IMR-90 (cell line): Measurements from ENCODE around the gene ABCC10. TPM values are rescaled to one million over a fixed set of nuclear protein-coding genes. Genes with fewer than 3 reads are reported as not detected.
A peak's percentile ranks its signal among the peaks of the same experiment; 100 is the strongest.

Experiments used
- ATAC-seq: fragments of 200-7000 bp; cut with Tn5 transposase; 2 replicates; pipeline ENCODE4 v1.9.1; 2020; ENCODE audit warnings: low read depth, mild to moderate bottlenecking, moderate library complexity
- BruUV-seq: library from RNA; stranded (reverse); fragments of 400-500 nt; replicated peaks from 2 replicates; lab custom pipeline; 2021; lab: Mats Ljungman, UMichigan
- CTCF ChIA-PET: fragments of 300-600 bp; formaldehyde crosslinking; extraction: SDS; loops from one replicate; lab custom pipeline; 2021; ENCODE audit warnings: antibody characterized with exemption; lab: Yijun Ruan, JAX
- POLR2A ChIA-PET: fragments of 300-600 bp; sonication (Branson Sonifier 250); formaldehyde crosslinking; loops from one replicate; lab custom pipeline; 2022; ENCODE audit warnings: antibody characterized with exemption; ENCODE audit not compliant: unreplicated experiment; lab: Charles Lee
- DNase-seq: peaks from one replicate; pipeline ENCODE4 v3.0.0; 2013
- H2AFZ ChIP-seq: replicated peaks from 2 replicates; pipeline ENCODE3; 2013; ENCODE audit warnings: low read length, mild to moderate bottlenecking; ENCODE audit not compliant: poor library complexity
- H2AK5ac ChIP-seq: 2 replicates; pipeline ENCODE4 v1.6.1; 2013; ENCODE audit warnings: low read depth, low read length, inconsistent platforms
- H2AK9ac ChIP-seq: replicated peaks from 2 replicates; pipeline ENCODE3; 2013; ENCODE audit warnings: mild to moderate bottlenecking, low read depth, low read length, moderate library complexity; ENCODE audit not compliant: poor library complexity
- H2BK120ac ChIP-seq: 2 replicates; pipeline ENCODE4 v1.6.1; 2013; ENCODE audit warnings: low read depth, low read length, inconsistent platforms
- H2BK15ac ChIP-seq: 3 replicates; pipeline ENCODE4 v1.6.1; 2013; ENCODE audit warnings: low read depth, low read length, inconsistent platforms
- H2BK20ac ChIP-seq: 2 replicates; pipeline ENCODE4 v1.6.1; 2013; ENCODE audit warnings: low read depth, mild to moderate bottlenecking, inconsistent platforms, low read length, moderate library complexity
- H2BK5ac ChIP-seq: 2 replicates; pipeline ENCODE4 v1.6.1; 2013; ENCODE audit warnings: mild to moderate bottlenecking, low read depth, low read length, inconsistent platforms; ENCODE audit not compliant: poor library complexity, severe bottlenecking
- H3K14ac ChIP-seq: replicated peaks from 2 replicates; pipeline ENCODE4 v1.6.1; 2013; ENCODE audit warnings: low read depth, low read length, inconsistent platforms
- H3K18ac ChIP-seq: 2 replicates; pipeline ENCODE4 v1.6.1; 2013; ENCODE audit warnings: low read depth, low read length, control low read depth
- H3K23ac ChIP-seq: 2 replicates; pipeline ENCODE4 v1.6.1; 2013; ENCODE audit warnings: low read depth, low read length, inconsistent platforms
- H3K27ac ChIP-seq: 2 replicates; pipeline ENCODE4 v1.5.1; 2013; ENCODE audit warnings: mild to moderate bottlenecking, control low read depth, low read length; ENCODE audit not compliant: insufficient read depth
- H3K27me3 ChIP-seq: 2 replicates; pipeline ENCODE4 v1.6.1; 2013; ENCODE audit warnings: low read length; ENCODE audit not compliant: control insufficient read depth, insufficient read depth
- H3K36me3 ChIP-seq: 2 replicates; pipeline ENCODE4 v1.6.1; 2013; ENCODE audit warnings: low read length, mixed read lengths; ENCODE audit not compliant: control insufficient read depth, insufficient read depth
- H3K4ac ChIP-seq: 2 replicates; pipeline ENCODE4 v1.6.1; 2013; ENCODE audit warnings: low read depth, low read length, inconsistent platforms
- H3K4me1 ChIP-seq: 2 replicates; pipeline ENCODE4 v1.6.1; 2013; ENCODE audit warnings: low read length, mixed read lengths; ENCODE audit not compliant: control insufficient read depth, insufficient read depth
- H3K4me2 ChIP-seq: 2 replicates; pipeline ENCODE4 v1.6.1; 2013; ENCODE audit warnings: low read depth, mild to moderate bottlenecking, control low read depth, low read length, moderate library complexity
- H3K4me3 ChIP-seq: 2 replicates; pipeline ENCODE4 v1.5.1; 2013; ENCODE audit warnings: low read depth, mild to moderate bottlenecking, control low read depth, low read length, moderate library complexity; ENCODE audit not compliant: insufficient read depth
- H3K56ac ChIP-seq: 2 replicates; pipeline ENCODE4 v1.6.1; 2013; ENCODE audit warnings: low read length, inconsistent platforms; ENCODE audit not compliant: insufficient read depth; ENCODE audit errors: extremely low read depth
- H3K79me1 ChIP-seq, 2 experiments: 2 replicates each; pipeline ENCODE4 v1.6.1; 2013; ENCODE audit warnings: low read length in 2 of 2, inconsistent platforms in 1 of 2, low read depth in 1 of 2
- H3K9ac ChIP-seq: 2 replicates; pipeline ENCODE4 v1.6.1; 2013; ENCODE audit warnings: low read depth, low read length, control low read depth
- H3K9me1 ChIP-seq: 2 replicates; pipeline ENCODE4 v1.6.1; 2013; ENCODE audit warnings: low read length, inconsistent platforms; ENCODE audit not compliant: insufficient read depth
- H3K9me3 ChIP-seq: 2 replicates; pipeline ENCODE4 v1.6.1; 2013; ENCODE audit warnings: low read length; ENCODE audit not compliant: control insufficient read depth, insufficient read depth
- H4K20me1 ChIP-seq: 2 replicates; pipeline ENCODE4 v1.6.1; 2013; ENCODE audit warnings: low read length, inconsistent platforms; ENCODE audit not compliant: insufficient read depth
- H4K5ac ChIP-seq: 2 replicates; pipeline ENCODE4 v1.6.1; 2013; ENCODE audit warnings: mild to moderate bottlenecking, low read depth, low read length, control low read depth
- H4K8ac ChIP-seq, 2 experiments: 2 replicates each; pipeline ENCODE4 v1.6.1; 2013; ENCODE audit warnings: low read depth in 2 of 2, low read length in 2 of 2, control low read depth in 1 of 2, inconsistent platforms in 1 of 2
- H4K91ac ChIP-seq: 2 replicates; pipeline ENCODE4 v1.6.1; 2013; ENCODE audit warnings: low read depth, low read length, inconsistent platforms; ENCODE audit not compliant: insufficient read depth
- FOS ChIP-seq: fragments of 150-350 bp; IDR thresholded peaks from 2 replicates; pipeline ENCODE4 v1.6.1; 2016; ENCODE audit warnings: low read depth, low read length
- MAFK ChIP-seq: IDR thresholded peaks from 2 replicates; pipeline ENCODE4 v1.6.1; 2012; ENCODE audit warnings: low read depth, low read length, improper control_type of control experiment
- MAZ ChIP-seq: IDR thresholded peaks from 2 replicates; pipeline ENCODE4 v1.6.1; 2012; ENCODE audit warnings: low read depth, mild to moderate bottlenecking, low read length, improper control_type of control experiment, moderate library complexity, borderline replicate concordance
- NFE2L2 ChIP-seq: fragments of 150-350 bp; IDR thresholded peaks from 2 replicates; pipeline ENCODE4 v1.6.1; 2016; ENCODE audit warnings: low read depth, mild to moderate bottlenecking, low read length
- POLR2A ChIP-seq: IDR thresholded peaks from 2 replicates; pipeline ENCODE4 v1.6.1; 2012; ENCODE audit warnings: mild to moderate bottlenecking, low read depth, low read length
- RCOR1 ChIP-seq: IDR thresholded peaks from 2 replicates; pipeline ENCODE4 v1.6.1; 2012; ENCODE audit warnings: mild to moderate bottlenecking, low read length, improper control_type of control experiment; ENCODE audit not compliant: insufficient replicate concordance
- RFX5 ChIP-seq: IDR thresholded peaks from 2 replicates; pipeline ENCODE4 v1.8.0; 2012; ENCODE audit warnings: low read depth, mild to moderate bottlenecking, low read length, moderate library complexity
- SMC3 ChIP-seq: fragments of 150-350 bp; IDR thresholded peaks from 2 replicates; pipeline ENCODE4 v1.6.1; 2016; ENCODE audit warnings: low read depth, mild to moderate bottlenecking, antibody characterized with exemption, low read length, moderate library complexity
- WGBS, 2 experiments: methylation state at CpG; one replicate each; pipeline versions ENCODE4 v1.1.5 to v1.1.7; 2013; ENCODE audit warnings: missing lambda C conversion rate in 2 of 2; ENCODE audit not compliant: insufficient read length in 1 of 2; ENCODE audit errors: extremely low coverage in 2 of 2; 5-methylcytosine and 5-hydroxymethylcytosine counted together
- dilution Hi-C: fragments of 300-500 bp; cut with HindIII; formaldehyde crosslinking; loops from one replicate; pipeline ENCODE4 v1.14.3; 2018; ENCODE audit warnings: low sequenced_read_pairs; ENCODE audit not compliant: unreplicated experiment
- in situ Hi-C: fragments of 300-500 bp; cut with MboI; formaldehyde crosslinking; loops from 3 replicates; pipeline ENCODE4 v1.14.3; 2019; ENCODE audit warnings: low sequenced_read_pairs, inconsistent platforms, mixed read lengths
- intact Hi-C: fragments of 100-400 bp; cut with micrococcal nuclease; formaldehyde crosslinking; loops from 2 replicates; pipeline ENCODE4 v1.10.0; 2022
- polyA plus RNA-seq, 3 experiments: library from polyadenylated mRNA; depleted of rRNA; stranded (reverse); fragments of >200 nt; gene quantifications; 2 replicates each; pipeline ENCODE4 v1.2.3, GENCODE V29; 2012; ENCODE audit warnings: low replicate concordance in 1 of 3
- total RNA-seq: library from RNA; depleted of rRNA; stranded (reverse); fragments of >200 nt; gene quantifications from 2 replicates; pipeline ENCODE4 v1.2.3, GENCODE V29; 2012
- TF ChIP-seq, protein P1 (sequence below): fragments of 150-350 bp; IDR thresholded peaks from 2 replicates; pipeline ENCODE4 v1.6.1; 2016; ENCODE audit warnings: low read depth, mild to moderate bottlenecking, low read length, moderate library complexity, borderline replicate concordance

ABCC10 gene
- total and polyA plus RNA-seq, 2 of the 4 experiments (the other 2 are of a cell fraction) = 7.0 to 26.3 TPM

DNA sequence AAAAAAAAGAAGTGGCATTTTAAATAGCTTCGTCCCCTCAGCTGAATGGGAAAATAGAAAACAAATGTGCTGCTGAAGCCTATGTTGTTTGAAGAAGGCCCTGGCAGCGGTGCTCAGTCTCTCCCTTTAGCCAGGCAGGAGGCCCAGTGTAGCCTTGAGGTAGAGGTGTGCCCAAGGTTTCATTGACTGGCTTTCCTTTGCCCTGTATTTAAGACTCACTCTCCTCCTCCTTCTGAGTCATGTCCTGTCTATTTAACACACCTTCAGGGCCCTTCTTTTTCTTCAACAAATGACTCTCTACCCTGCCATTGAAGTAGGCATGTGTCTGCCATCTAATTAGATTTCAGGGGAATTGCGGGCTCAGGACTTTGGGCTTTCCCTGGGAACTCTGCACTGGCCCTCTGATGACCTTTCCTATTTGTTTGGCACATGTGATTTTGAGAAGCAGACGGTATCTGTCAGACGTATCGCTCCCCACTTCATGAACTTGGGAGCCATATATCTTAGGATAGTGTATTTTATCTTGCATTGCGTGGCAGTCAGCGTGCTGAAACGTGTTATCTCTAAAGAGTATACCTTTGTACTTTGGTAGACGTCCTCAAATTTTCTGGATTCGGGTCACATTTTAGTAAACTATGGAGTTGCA, 54.4 kb downstream of the ABCC10 start:
- in situ Hi-C loops (no loop called here), dilution Hi-C loops (no loop called here), intact Hi-C loops (no loop called here)
- H3K4me3 ChIP-seq = no peak overlapping the region
- no peak overlapping the region for H3K23ac ChIP-seq
- H2BK120ac ChIP-seq = no peak overlapping the region
- no peak for ATAC-seq
- no peak overlapping the region for H4K8ac ChIP-seq
- peaks cover 7% of the 10 kb centered on the region for H3K4me1 ChIP-seq
- no peak overlapping the region for H2BK20ac ChIP-seq
- H3K56ac ChIP-seq = no peak overlapping the region
- POLR2A ChIA-PET = interaction anchor here (0.6 to 0.7 kb wide), 3 partner anchors 10 to 487 kb away, joined by 4 to 18 read pairs (median 11); no protein-coding TSS in a partner anchor
- no peak overlapping the region for H3K14ac ChIP-seq
- H3K9me3 ChIP-seq = no peaks in the 10 kb centered on the region
- 72% methylated on average over 3 of the region's 11 CpGs; no CpG with 5 or more reads in 1 of the 2 experiments for WGBS, 2 experiments
- no peak overlapping the region for H3K18ac ChIP-seq
- CTCF ChIA-PET = interaction anchor here (0.6 to 0.7 kb wide), 2 partner anchors 292 to 485 kb away, joined by 3 to 5 read pairs; no protein-coding TSS in a partner anchor
- no peak overlapping the region for H2BK5ac ChIP-seq
- H4K5ac ChIP-seq = no peak overlapping the region
- H2AFZ ChIP-seq = no peak overlapping the region
- no peaks in the 10 kb centered on the region for H3K27me3 ChIP-seq
- no peak for TF ChIP-seq RCOR1
- no peak for TF ChIP-seq FOS
- TF ChIP-seq MAFK = no peak
- no peak for TF ChIP-seq POLR2A
- TF ChIP-seq, protein P1, sequence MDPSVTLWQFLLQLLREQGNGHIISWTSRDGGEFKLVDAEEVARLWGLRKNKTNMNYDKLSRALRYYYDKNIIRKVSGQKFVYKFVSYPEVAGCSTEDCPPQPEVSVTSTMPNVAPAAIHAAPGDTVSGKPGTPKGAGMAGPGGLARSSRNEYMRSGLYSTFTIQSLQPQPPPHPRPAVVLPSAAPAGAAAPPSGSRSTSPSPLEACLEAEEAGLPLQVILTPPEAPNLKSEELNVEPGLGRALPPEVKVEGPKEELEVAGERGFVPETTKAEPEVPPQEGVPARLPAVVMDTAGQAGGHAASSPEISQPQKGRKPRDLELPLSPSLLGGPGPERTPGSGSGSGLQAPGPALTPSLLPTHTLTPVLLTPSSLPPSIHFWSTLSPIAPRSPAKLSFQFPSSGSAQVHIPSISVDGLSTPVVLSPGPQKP = no peak
- TF ChIP-seq SMC3 = no peak
- no peak for TF ChIP-seq RFX5
- no peak for TF ChIP-seq MAZ
- TF ChIP-seq NFE2L2 = no peak
- H2AK9ac ChIP-seq = peak overlapping the region; percentile 71
- H2AK5ac ChIP-seq = no peak overlapping the region
- H2BK15ac ChIP-seq = no peak overlapping the region
- no peak for DNase-seq
- no peak overlapping the region for H3K4me2 ChIP-seq
- peaks cover 10% of the 10 kb centered on the region; the same call in 1 of the 2 replicates for H4K20me1 ChIP-seq
- no peak overlapping the region for H4K91ac ChIP-seq
- no peak overlapping the region for H3K27ac ChIP-seq
- no TSS peak for BruUV-seq
- no peak overlapping the region for H3K4ac ChIP-seq
- H3K36me3 ChIP-seq = peaks cover 1% of the 10 kb centered on the region; the same call in 1 of the 2 replicates
- peaks cover 54 to 71% of the 10 kb centered on the region in 2 experiments for H3K79me1 ChIP-seq
- peaks cover 33% of the 10 kb centered on the region for H3K9me1 ChIP-seq
- no peak overlapping the region for H3K9ac ChIP-seq
